Esophagus muscularis mucosa (tissue), 3 donors: ENCODE measurements around the gene PRPSAP1.

Experiments
- CTCF ChIP-seq, 3 experiments: fragments of 200-600 bp in 2 of 3; fragments of 450-650 bp in 1 of 3; sonication (generic) in 2 of 3; IDR thresholded peaks; one replicate each; pipeline ENCODE4 v1.5.1; 2017 to 2019; ENCODE audit warnings: antibody characterized with exemption in 3 of 3, mild to moderate bottlenecking in 2 of 3, moderate library complexity in 1 of 3
- POLR2A ChIP-seq: fragments of 450-650 bp; IDR thresholded peaks from one replicate; pipeline ENCODE4 v1.6.1; 2017; ENCODE audit warnings: antibody characterized with exemption, moderate library complexity, mild to moderate bottlenecking, low read depth
- POLR2AphosphoS5 ChIP-seq, 2 donors: sonication (generic); formaldehyde crosslinking; IDR thresholded peaks; one replicate each; pipeline ENCODE4 v1.6.1; 2017; ENCODE audit warnings: antibody characterized with exemption in 2 of 2

DNA sequence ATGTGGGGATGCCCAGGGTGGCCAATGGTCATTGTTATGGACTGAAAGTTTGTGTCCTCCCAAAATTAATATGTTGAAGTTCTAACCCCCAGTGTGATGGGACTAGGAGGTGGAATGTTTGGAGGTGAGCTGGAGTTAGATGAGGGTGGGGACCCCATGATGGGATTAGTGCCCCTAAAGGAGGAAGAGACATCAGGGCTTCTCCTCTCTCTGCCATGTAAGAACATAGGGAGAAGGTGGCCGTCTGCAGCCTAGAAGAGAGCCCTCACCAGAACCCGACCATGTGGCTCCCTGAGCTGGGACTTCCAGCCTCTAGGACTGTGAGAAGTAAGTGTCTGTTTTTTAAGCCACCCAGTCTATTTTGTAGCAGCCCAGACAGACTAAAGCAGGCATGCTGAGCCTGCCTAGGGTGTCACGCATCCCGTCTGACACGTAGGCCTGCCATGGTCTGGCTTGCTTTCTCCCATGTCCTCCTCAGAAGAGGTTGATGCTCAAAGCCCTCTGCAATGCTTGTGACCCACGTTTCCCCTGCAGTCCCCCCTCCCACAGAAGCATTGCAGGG lies 4.0 kb upstream of the PRPSAP1 start:
- TF ChIP-seq CTCF (IDR thresholded peaks at IDR 0.05) (no peak), POLR2AphosphoS5 (IDR thresholded peaks at IDR 0.05) (no peak), POLR2A (no peak)
